Thyroid gland (tissue), 4 donors: Measurements from ENCODE around the gene SLC9A8. TPM values are rescaled to one million over a fixed set of nuclear protein-coding genes. Genes with fewer than 3 reads are reported as not detected.
A peak's percentile ranks its signal among the peaks of the same experiment; 100 is the strongest.

ENCODE experiments used
- DNase-seq, 2 donors: peaks; one replicate each; pipeline ENCODE4 v3.0.0-alpha.2; 2019
- H3K27ac ChIP-seq, 3 donors: fragments of 200-600 bp; sonication (generic); 1 replicate in 2 of 3; 2 replicates in 1 of 3; pipeline ENCODE4 v1.5.1; 2016 to 2019; ENCODE audit warnings: mild to moderate bottlenecking in 1 of 3, moderate library complexity in 1 of 3
- H3K27me3 ChIP-seq: fragments of 200-600 bp; sonication (generic); one replicate; pipeline ENCODE4 v1.5.1; 2019
- H3K36me3 ChIP-seq, 2 donors: fragments of 200-600 bp; sonication (generic); one replicate each; pipeline ENCODE4 v1.5.1; 2016 to 2019
- H3K4me1 ChIP-seq, 2 donors: fragments of 200-600 bp; sonication (generic); one replicate each; pipeline ENCODE4 v1.5.1; 2017 to 2019
- H3K4me3 ChIP-seq, 3 donors: fragments of 200-600 bp; sonication (generic); replicated peaks in 1 of 3; 1 replicate in 2 of 3; 2 replicates in 1 of 3; pipeline ENCODE4 v1.5.1; 2016; ENCODE audit warnings: mild to moderate bottlenecking in 1 of 3
- H3K9me3 ChIP-seq: fragments of 200-600 bp; sonication (generic); one replicate; pipeline ENCODE4 v1.5.1; 2017
- CTCF ChIP-seq, 6 experiments: fragments of 200-600 bp in 3 of 6; fragments of 450-650 bp in 3 of 6; sonication (generic) in 3 of 6; IDR thresholded peaks; one replicate each; pipeline ENCODE4 v1.5.1; 2016 to 2019; ENCODE audit warnings: antibody characterized with exemption in 6 of 6, mild to moderate bottlenecking in 2 of 6, inconsistent platforms in 1 of 6, moderate library complexity in 1 of 6
- POLR2A ChIP-seq, 2 donors: fragments of 450-650 bp; IDR thresholded peaks; one replicate each; pipeline ENCODE4 v1.6.1; 2017; ENCODE audit warnings: antibody characterized with exemption in 2 of 2, mild to moderate bottlenecking in 2 of 2, moderate library complexity in 1 of 2
- WGBS, 2 donors: methylation state at CpG; one replicate each; pipeline ENCODE4 v1.1.5; 2017; 5-methylcytosine and 5-hydroxymethylcytosine counted together
- intact Hi-C: fragments of 100-400 bp; cut with DNase I; formaldehyde crosslinking; loops from one replicate; pipeline ENCODE4 v1.15.1; 2023
- total RNA-seq, 4 donors: library from RNA; depleted of rRNA; stranded (reverse); fragments of >200 nt; gene quantifications; one replicate each; pipeline ENCODE4 v1.2.3, GENCODE V29; 2016

SLC9A8 gene
- total RNA-seq, 4 donors from 2014 or later: 12.0 to 20.2 (median 16.1) TPM

GRCh38 chr20:49887251-49888211, 74.9 kb downstream of the SLC9A8 start:
- WGBS, 2 donors: 91 to 94% methylated on average over 25 to 29 of the region's 32 CpGs
- Histone ChIP-seq H3K27me3 (no peaks in the 10 kb centered on the region), H3K4me3 (no peak overlapping the region), H3K4me1 (peaks cover 33 to 45% of the 10 kb centered on the region in 2 donors), H3K9me3 (no peaks in the 10 kb centered on the region), H3K27ac (peak overlapping the region in 2 of 3 donors; percentile 52 to 90), H3K36me3 (peaks cover 0 to 11% of the 10 kb centered on the region in 2 donors)
- no peak for DNase-seq
- intact Hi-C loops: no loop called here
- no peak for TF ChIP-seq CTCF (IDR thresholded peaks at IDR 0.05)
- TF ChIP-seq POLR2A (IDR thresholded peaks at IDR 0.05): no peak

GRCh38 chr20:49888212-49889000, 75.8 kb downstream of the SLC9A8 start:
- H3K27me3 ChIP-seq: no peaks in the 10 kb centered on the region
- H3K4me1 ChIP-seq: peaks cover 27 to 45% of the 10 kb centered on the region in 2 donors
- peak overlapping the region in 2 of 3 donors; percentile 66 to 90 for H3K27ac ChIP-seq
- no peaks in the 10 kb centered on the region for H3K9me3 ChIP-seq
- no peak for TF ChIP-seq POLR2A (IDR thresholded peaks at IDR 0.05)
- TF ChIP-seq CTCF (IDR thresholded peaks at IDR 0.05): peak; percentile 50 to 78 (median 60)
- peaks cover 0 to 10% of the 10 kb centered on the region in 2 donors for H3K36me3 ChIP-seq
- 61 to 79% methylated on average over 17 to 18 of the region's 18 CpGs for WGBS, 2 donors
- intact Hi-C loops: no loop called here
- H3K4me3 ChIP-seq: no peak overlapping the region
- peak; percentile 44 to 55 for DNase-seq

- no peak overlapping the region for H3K4me3 ChIP-seq
- no peak for TF ChIP-seq POLR2A (IDR thresholded peaks at IDR 0.05)
- TF ChIP-seq CTCF (IDR thresholded peaks at IDR 0.05): no peak
- 86 to 87% methylated on average over 9 of the region's 9 CpGs for WGBS, 2 donors
- no peaks in the 10 kb centered on the region for H3K9me3 ChIP-seq
- peaks cover 30 to 50% of the 10 kb centered on the region in 2 donors for H3K4me1 ChIP-seq
- peaks cover 0 to 5% of the 10 kb centered on the region in 2 donors for H3K36me3 ChIP-seq
- DNase-seq: no peak
- intact Hi-C loops: no loop called here
- H3K27me3 ChIP-seq: no peaks in the 10 kb centered on the region
- H3K27ac ChIP-seq: peak overlapping the region; percentile 66 to 90 (median 78)
These were observed 76.6 kb downstream of the SLC9A8 start for GRCh38 chr20:49889001-49889934.

GRCh38 chr20:49889935-49890333, 77.3 kb downstream of the SLC9A8 start:
- DNase-seq: peak; percentile 27 to 50
- 63 to 64% methylated on average over 9 of the region's 9 CpGs for WGBS, 2 donors
- Histone ChIP-seq H3K4me3 (no peak overlapping the region), H3K4me1 (peaks cover 30 to 50% of the 10 kb centered on the region in 2 donors), H3K36me3 (peaks cover 0 to 5% of the 10 kb centered on the region in 2 donors), H3K9me3 (no peaks in the 10 kb centered on the region), H3K27ac (peak overlapping the region; percentile 66 to 90 (median 78)), H3K27me3 (no peaks in the 10 kb centered on the region)
- intact Hi-C loops: no loop called here
- TF ChIP-seq POLR2A (IDR thresholded peaks at IDR 0.05): no peak
- peak in 5 of 6 experiments; percentile 9 to 47 (median 40) for TF ChIP-seq CTCF (IDR thresholded peaks at IDR 0.05)
